Mesendoderm (in vitro differentiated cells): ENCODE data around the gene MXRA7.
A peak's percentile ranks its signal among the peaks of the same experiment; 100 is the strongest.

Experiments
- DNase-seq: peaks from one replicate; pipeline ENCODE4 v3.0.0; 2013
- H2AK5ac ChIP-seq: 2 replicates; pipeline ENCODE4 v1.6.1; 2013; ENCODE audit warnings: low read length, inconsistent platforms
- H2BK120ac ChIP-seq: 2 replicates; pipeline ENCODE4 v1.6.1; 2013; ENCODE audit warnings: low read depth, mild to moderate bottlenecking, low read length, moderate library complexity, mixed read lengths
- H2BK15ac ChIP-seq: replicated peaks from 2 replicates; pipeline ENCODE4 v1.6.1; 2013; ENCODE audit warnings: low read depth, mild to moderate bottlenecking, moderate library complexity
- H2BK5ac ChIP-seq: 2 replicates; pipeline ENCODE4 v1.6.1; 2013; ENCODE audit warnings: low read length, inconsistent platforms
- H3K18ac ChIP-seq: 2 replicates; pipeline ENCODE4 v1.6.1; 2013; ENCODE audit warnings: mild to moderate bottlenecking, low read length, mixed read lengths
- H3K23ac ChIP-seq: one replicate; pipeline ENCODE4 v1.6.1; 2013; ENCODE audit warnings: low read length
- H3K27ac ChIP-seq: 2 replicates; pipeline ENCODE4 v1.5.1; 2013; ENCODE audit warnings: low read depth, mild to moderate bottlenecking, inconsistent platforms, low read length, moderate library complexity
- H3K27me3 ChIP-seq: 2 replicates; pipeline ENCODE4 v1.6.1; 2013; ENCODE audit warnings: low read length, control low read depth, mild to moderate bottlenecking, inconsistent platforms; ENCODE audit not compliant: insufficient read depth, poor library complexity
- H3K36me3 ChIP-seq: 2 replicates; pipeline ENCODE4 v1.6.1; 2013; ENCODE audit warnings: low read length, inconsistent platforms; ENCODE audit not compliant: control insufficient read depth, insufficient read depth
- H3K4ac ChIP-seq: one replicate; pipeline ENCODE4 v1.6.1; 2013; ENCODE audit warnings: low read depth, mild to moderate bottlenecking, low read length, moderate library complexity
- H3K4me1 ChIP-seq: 2 replicates; pipeline ENCODE4 v1.6.1; 2013; ENCODE audit warnings: low read depth, low read length, inconsistent platforms; ENCODE audit not compliant: control insufficient read depth
- H3K4me2 ChIP-seq: 2 replicates; pipeline ENCODE4 v1.6.1; 2013; ENCODE audit warnings: low read length
- H3K4me3 ChIP-seq: 2 replicates; pipeline ENCODE4 v1.5.1; 2013; ENCODE audit warnings: mild to moderate bottlenecking, low read length
- H3K56ac ChIP-seq: one replicate; pipeline ENCODE4 v1.6.1; 2013; ENCODE audit warnings: low read length
- H3K79me1 ChIP-seq: 2 replicates; pipeline ENCODE4 v1.6.1; 2013; ENCODE audit warnings: low read length, inconsistent platforms
- H3K79me2 ChIP-seq: 2 replicates; pipeline ENCODE4 v1.6.1; 2013; ENCODE audit warnings: mild to moderate bottlenecking, low read length; ENCODE audit not compliant: control insufficient read depth, insufficient read depth
- H3K9ac ChIP-seq: 2 replicates; pipeline ENCODE4 v1.6.1; 2013; ENCODE audit warnings: low read length, inconsistent platforms
- H4K5ac ChIP-seq: one replicate; pipeline ENCODE4 v1.6.1; 2013; ENCODE audit warnings: low read length
- H4K8ac ChIP-seq: one replicate; pipeline ENCODE4 v1.6.1; 2013; ENCODE audit warnings: low read depth, mild to moderate bottlenecking, control low read depth, low read length, moderate library complexity
- WGBS: extraction: QIAGEN DNeasy Blood & Tissue Kit; methylation state at CpG from one replicate; pipeline ENCODE4 v1.1.7; 2013; ENCODE audit warnings: low lambda C conversion rate, missing lambda C conversion rate; ENCODE audit not compliant: insufficient coverage; ENCODE audit errors: extremely low coverage; 5-methylcytosine and 5-hydroxymethylcytosine counted together

The MXRA7 gene

DNA sequence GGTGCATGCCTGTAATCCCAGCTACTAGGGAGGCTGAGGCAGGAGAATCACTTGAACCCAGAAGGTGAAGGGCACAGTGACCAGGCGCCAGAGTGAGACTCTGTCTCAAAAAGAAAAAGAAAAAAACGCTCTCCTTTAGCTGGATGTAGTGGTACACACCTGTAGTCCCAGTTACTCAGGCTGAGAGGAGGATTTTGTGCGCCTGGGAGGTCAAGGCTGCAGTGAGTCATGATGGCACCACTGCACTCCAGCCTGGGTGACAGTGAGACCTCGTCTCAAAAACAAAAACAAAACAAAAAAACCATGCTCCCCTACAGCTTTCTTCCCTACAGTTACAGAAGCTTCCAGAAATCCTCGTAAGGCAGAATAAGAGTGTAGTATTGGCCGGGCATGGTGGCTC lies 34.1 kb downstream of the MXRA7 start:
- no peak overlapping the region for H3K4ac ChIP-seq
- no peak overlapping the region for H3K9ac ChIP-seq
- no peak overlapping the region for H3K23ac ChIP-seq
- H3K27ac ChIP-seq = no peak overlapping the region
- H3K79me2 ChIP-seq = no peaks in the 10 kb centered on the region
- no peak overlapping the region for H2BK120ac ChIP-seq
- no CpG with 5 or more reads among the region's 6 CpGs for WGBS
- no peak overlapping the region for H3K56ac ChIP-seq
- H2BK15ac ChIP-seq = no peak overlapping the region
- H4K8ac ChIP-seq = no peak overlapping the region
- H2BK5ac ChIP-seq = no peak overlapping the region
- no peak overlapping the region for H2AK5ac ChIP-seq
- H3K4me2 ChIP-seq = no peak overlapping the region
- H3K79me1 ChIP-seq = no peaks in the 10 kb centered on the region
- no peak overlapping the region for H4K5ac ChIP-seq
- no peak for DNase-seq
- H3K4me1 ChIP-seq = no peaks in the 10 kb centered on the region
- no peaks in the 10 kb centered on the region for H3K36me3 ChIP-seq
- no peak overlapping the region for H3K18ac ChIP-seq
- no peak overlapping the region for H3K4me3 ChIP-seq
- H3K27me3 ChIP-seq = no peaks in the 10 kb centered on the region

DNA sequence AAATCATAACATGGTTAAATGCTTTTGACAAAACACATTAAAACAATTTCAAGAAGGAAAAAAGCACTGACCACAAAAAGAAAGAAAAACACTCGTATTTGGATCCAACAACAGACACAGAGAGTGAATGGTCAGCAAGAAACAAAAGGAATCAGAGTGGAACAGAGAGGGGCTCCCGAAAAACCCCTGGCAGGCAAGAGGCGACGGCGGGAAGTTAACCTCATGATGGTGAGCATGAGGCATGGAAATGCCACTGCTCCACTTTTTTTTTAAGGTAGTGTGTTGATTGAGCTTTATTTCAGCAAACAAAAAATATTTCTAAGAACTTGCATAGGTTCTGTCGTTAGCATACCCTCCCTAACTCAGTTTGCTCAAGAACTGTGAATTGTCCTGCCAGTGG lies 35.1 kb downstream of the MXRA7 start:
- H3K79me1 ChIP-seq = no peaks in the 10 kb centered on the region
- no peak overlapping the region for H2BK5ac ChIP-seq
- no peaks in the 10 kb centered on the region for H3K27me3 ChIP-seq
- no peak overlapping the region for H3K9ac ChIP-seq
- H4K8ac ChIP-seq = no peak overlapping the region
- no peak overlapping the region for H3K4me3 ChIP-seq
- DNase-seq = no peak
- no peaks in the 10 kb centered on the region for H3K36me3 ChIP-seq
- H3K4me1 ChIP-seq = peaks cover 4% of the 10 kb centered on the region
- no peak overlapping the region for H3K56ac ChIP-seq
- H3K79me2 ChIP-seq = no peaks in the 10 kb centered on the region
- H2AK5ac ChIP-seq = no peak overlapping the region
- no peak overlapping the region for H3K4me2 ChIP-seq
- H4K5ac ChIP-seq = no peak overlapping the region
- no CpG with 5 or more reads among the region's 6 CpGs for WGBS
- no peak overlapping the region for H3K27ac ChIP-seq
- no peak overlapping the region for H2BK15ac ChIP-seq
- H3K23ac ChIP-seq = no peak overlapping the region
- no peak overlapping the region for H2BK120ac ChIP-seq
- H3K18ac ChIP-seq = no peak overlapping the region
- no peak overlapping the region for H3K4ac ChIP-seq

DNA sequence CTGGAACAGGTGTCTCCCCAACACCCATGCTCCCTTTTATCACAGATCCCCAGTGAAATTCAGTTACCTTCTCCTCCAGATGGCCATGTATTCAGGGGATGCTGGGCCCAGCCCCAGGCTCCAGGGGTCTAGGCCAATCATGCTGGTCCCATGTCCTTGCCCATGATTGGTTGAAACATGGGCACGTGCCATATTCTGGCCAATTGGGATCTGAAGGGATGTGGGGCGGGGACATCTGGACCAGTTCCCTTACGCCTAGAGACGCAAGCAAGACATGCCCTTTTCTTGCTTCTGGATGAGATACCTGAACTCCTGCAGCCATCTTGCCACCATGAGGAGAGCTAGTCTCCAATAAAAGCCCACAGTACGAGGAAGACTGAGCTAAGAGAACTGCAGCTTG lies 36.2 kb downstream of the MXRA7 start:
- Histone ChIP-seq H3K4me2 (no peak overlapping the region), H3K4me3 (no peak overlapping the region), H4K8ac (no peak overlapping the region), H3K27ac (no peak overlapping the region), H3K9ac (no peak overlapping the region), H3K27me3 (no peaks in the 10 kb centered on the region), H3K79me2 (no peaks in the 10 kb centered on the region), H3K56ac (no peak overlapping the region), H3K18ac (no peak overlapping the region), H3K23ac (no peak overlapping the region), H4K5ac (no peak overlapping the region), H3K4me1 (peaks cover 4% of the 10 kb centered on the region), H3K79me1 (no peaks in the 10 kb centered on the region), H2BK5ac (no peak overlapping the region), H3K36me3 (no peaks in the 10 kb centered on the region), H2AK5ac (no peak overlapping the region), H2BK120ac (no peak overlapping the region), H3K4ac (no peak overlapping the region), H2BK15ac (no peak overlapping the region)
- no CpG with 5 or more reads among the region's 5 CpGs for WGBS
- no peak for DNase-seq

DNA sequence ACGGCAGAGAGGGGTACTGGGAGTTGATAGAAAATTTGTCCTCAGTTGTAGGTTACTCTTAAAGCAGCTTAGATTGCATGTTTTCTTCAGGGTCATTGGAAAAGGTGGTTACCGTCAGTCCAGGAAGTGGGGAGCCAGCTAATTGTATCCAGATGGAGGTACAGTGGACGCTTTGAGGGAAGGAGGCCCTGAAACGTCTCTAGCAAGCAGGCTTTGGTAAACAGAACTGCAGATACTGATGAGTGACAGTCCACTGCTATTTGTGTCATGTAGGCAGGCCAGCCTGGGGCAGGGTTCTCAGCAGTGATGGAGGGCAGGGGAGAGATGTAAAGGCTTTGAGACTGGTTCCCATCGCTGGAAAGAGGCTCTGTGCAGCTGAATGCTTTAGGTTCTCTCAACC lies 37.0 kb downstream of the MXRA7 start:
- Histone ChIP-seq H3K27ac (no peak overlapping the region), H3K79me1 (no peaks in the 10 kb centered on the region), H3K4me1 (peaks cover 4% of the 10 kb centered on the region), H3K27me3 (no peaks in the 10 kb centered on the region), H3K36me3 (no peaks in the 10 kb centered on the region), H4K8ac (no peak overlapping the region), H4K5ac (no peak overlapping the region), H3K56ac (no peak overlapping the region), H3K23ac (no peak overlapping the region), H3K9ac (no peak overlapping the region), H3K4me2 (no peak overlapping the region), H3K18ac (no peak overlapping the region), H2BK120ac (no peak overlapping the region), H3K79me2 (no peaks in the 10 kb centered on the region), H2BK5ac (no peak overlapping the region), H2BK15ac (no peak overlapping the region), H3K4me3 (no peak overlapping the region), H2AK5ac (no peak overlapping the region), H3K4ac (no peak overlapping the region)
- WGBS = no CpG with 5 or more reads among the region's 5 CpGs
- no peak for DNase-seq

DNA sequence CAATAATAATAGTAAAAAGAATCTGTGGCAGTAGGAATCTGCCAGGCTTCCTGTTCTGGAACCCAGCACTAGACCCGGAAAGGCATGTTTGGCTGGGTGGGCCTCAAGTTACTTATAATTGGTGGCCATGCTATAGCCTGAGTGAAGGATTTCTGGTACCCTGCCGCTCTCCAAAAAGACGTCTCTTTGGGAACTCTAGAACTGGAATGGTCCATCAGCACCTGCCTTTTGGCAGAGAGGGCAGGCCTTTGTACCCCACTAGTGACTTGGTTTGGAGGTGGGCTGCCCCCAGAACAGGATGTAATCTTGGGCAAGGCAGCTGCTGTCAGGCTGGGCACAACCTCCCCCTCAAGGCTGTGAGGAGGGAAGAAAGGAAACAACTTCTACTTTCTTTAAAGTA lies 37.9 kb downstream of the MXRA7 start:
- Histone ChIP-seq H3K56ac (no peak overlapping the region), H2AK5ac (no peak overlapping the region), H3K4me3 (no peak overlapping the region), H3K79me1 (no peaks in the 10 kb centered on the region), H2BK5ac (no peak overlapping the region), H3K23ac (no peak overlapping the region), H3K27me3 (no peaks in the 10 kb centered on the region), H3K4me1 (peaks cover 4% of the 10 kb centered on the region), H3K79me2 (no peaks in the 10 kb centered on the region), H4K8ac (no peak overlapping the region), H2BK120ac (no peak overlapping the region), H3K36me3 (no peaks in the 10 kb centered on the region), H3K9ac (no peak overlapping the region), H3K27ac (no peak overlapping the region), H3K4ac (no peak overlapping the region), H2BK15ac (no peak overlapping the region), H3K18ac (no peak overlapping the region), H3K4me2 (no peak overlapping the region), H4K5ac (no peak overlapping the region)
- no peak for DNase-seq
- WGBS = no CpG with 5 or more reads among the region's 3 CpGs

DNA sequence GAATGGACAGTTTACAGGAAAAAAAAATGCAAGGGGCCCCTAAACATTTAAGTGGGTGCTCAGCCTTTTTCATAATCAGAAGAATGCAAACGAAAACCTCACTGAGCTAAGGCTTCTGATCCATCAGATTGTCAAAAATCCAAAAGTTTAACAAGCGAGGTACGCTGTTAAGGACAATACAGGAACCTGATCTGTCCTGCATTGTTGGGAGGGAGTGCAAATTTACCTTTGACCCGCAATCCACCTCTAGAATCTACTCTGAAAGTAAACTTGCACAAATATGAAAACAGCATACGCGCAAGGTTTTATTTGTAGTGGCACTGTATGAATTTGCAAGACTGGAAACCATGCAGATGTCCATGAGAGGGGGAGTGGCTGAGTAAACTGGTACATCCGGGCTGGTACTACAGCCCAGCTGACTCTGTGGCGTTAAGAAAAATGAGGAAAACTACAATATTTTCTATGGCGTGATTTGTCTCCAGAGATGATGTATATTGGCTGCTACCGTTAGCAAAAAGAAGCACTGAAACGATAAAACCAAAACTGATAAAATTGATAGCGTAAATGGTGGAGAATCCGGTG lies 38.4 kb downstream of the MXRA7 start:
- Histone ChIP-seq H2BK5ac (no peak overlapping the region), H2AK5ac (no peak overlapping the region), H3K36me3 (no peaks in the 10 kb centered on the region), H2BK15ac (no peak overlapping the region), H4K8ac (peak overlapping the region; percentile 28), H3K27ac (no peak overlapping the region), H4K5ac (no peak overlapping the region), H3K18ac (peak overlapping the region; percentile 77), H3K4me2 (peak overlapping the region; percentile 77), H3K4me3 (peak overlapping the region; percentile 78), H3K56ac (peak overlapping the region; percentile 92), H3K4ac (peak overlapping the region; percentile 48), H2BK120ac (no peak overlapping the region), H3K79me2 (no peaks in the 10 kb centered on the region), H3K4me1 (peaks cover 4% of the 10 kb centered on the region), H3K79me1 (no peaks in the 10 kb centered on the region), H3K9ac (peak overlapping the region; percentile 83), H3K27me3 (no peaks in the 10 kb centered on the region), H3K23ac (no peak overlapping the region)
- no CpG with 5 or more reads among the region's 13 CpGs for WGBS
- DNase-seq = no peak
